Measurements from ENCODE around the gene TPX2. TPM values are rescaled to one million over a fixed set of nuclear protein-coding genes. Genes with fewer than 3 reads are reported as not detected.

Gene TPX2
- total RNA-seq, 2 donors from 2014 or later: not detected

DNA sequence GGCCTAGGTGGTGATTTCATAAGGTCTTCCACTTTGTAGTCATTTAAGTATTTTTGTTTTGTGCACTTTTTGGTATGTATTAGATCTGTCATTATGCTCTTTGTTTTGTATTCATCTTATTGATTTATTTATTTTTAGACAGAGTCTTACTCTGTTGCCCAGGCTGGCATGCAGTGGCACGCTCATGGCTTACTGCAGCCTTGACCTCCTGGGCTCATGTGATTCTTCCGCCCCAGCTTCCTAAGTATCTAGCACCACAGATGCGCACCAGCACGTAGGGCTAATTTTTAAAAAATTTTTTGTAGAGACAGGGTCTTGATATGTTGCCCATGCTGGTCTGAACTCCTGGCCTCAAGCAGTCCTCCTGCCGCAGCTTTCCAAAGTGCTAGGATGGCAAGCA lies 30.6 kb downstream of the TPX2 start:
- no peak overlapping the region for H3K4me3 ChIP-seq
- WGBS, 2 donors: 94 to 97% methylated on average over 5 of the region's 5 CpGs
- no peaks in the 10 kb centered on the region for H3K27me3 ChIP-seq
- intact Hi-C loops (cut with DNase I): no loop called here
- TF ChIP-seq, protein P1, sequence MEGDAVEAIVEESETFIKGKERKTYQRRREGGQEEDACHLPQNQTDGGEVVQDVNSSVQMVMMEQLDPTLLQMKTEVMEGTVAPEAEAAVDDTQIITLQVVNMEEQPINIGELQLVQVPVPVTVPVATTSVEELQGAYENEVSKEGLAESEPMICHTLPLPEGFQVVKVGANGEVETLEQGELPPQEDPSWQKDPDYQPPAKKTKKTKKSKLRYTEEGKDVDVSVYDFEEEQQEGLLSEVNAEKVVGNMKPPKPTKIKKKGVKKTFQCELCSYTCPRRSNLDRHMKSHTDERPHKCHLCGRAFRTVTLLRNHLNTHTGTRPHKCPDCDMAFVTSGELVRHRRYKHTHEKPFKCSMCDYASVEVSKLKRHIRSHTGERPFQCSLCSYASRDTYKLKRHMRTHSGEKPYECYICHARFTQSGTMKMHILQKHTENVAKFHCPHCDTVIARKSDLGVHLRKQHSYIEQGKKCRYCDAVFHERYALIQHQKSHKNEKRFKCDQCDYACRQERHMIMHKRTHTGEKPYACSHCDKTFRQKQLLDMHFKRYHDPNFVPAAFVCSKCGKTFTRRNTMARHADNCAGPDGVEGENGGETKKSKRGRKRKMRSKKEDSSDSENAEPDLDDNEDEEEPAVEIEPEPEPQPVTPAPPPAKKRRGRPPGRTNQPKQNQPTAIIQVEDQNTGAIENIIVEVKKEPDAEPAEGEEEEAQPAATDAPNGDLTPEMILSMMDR (IDR thresholded peaks at IDR 0.05): no peak
- TF ChIP-seq POLR2A (IDR thresholded peaks at IDR 0.05): no peak
- no peak for ATAC-seq
- H3K4me1 ChIP-seq: no peaks in the 10 kb centered on the region
- no peak overlapping the region for H3K27ac ChIP-seq
- no peaks in the 10 kb centered on the region for H3K36me3 ChIP-seq (replicated peaks in 1 of 2; ENCODE audit: insufficient read depth in 1 of 2, low read depth in 2 of 2)
- DNase-seq: no peak
- no peaks in the 10 kb centered on the region for H3K9me3 ChIP-seq

DNA sequence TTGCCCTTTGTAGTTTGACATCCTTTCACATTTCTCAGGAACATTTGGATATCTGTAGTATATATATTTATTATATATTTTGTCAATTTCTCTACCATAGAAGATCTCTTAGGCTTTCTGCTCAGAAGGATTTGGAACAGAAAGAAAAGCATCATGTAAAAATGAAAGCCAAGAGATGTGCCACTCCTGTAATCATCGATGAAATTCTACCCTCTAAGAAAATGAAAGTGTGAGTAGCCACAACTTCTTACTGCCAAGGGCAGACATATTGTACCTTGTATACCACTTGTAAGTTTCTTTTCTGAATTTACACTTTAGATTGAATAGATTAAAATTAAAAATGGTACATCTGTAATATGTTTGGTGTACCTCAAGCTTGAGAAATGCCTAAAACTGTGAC lies 31.2 kb downstream of the TPX2 start:
- no peaks in the 10 kb centered on the region for H3K27me3 ChIP-seq
- ATAC-seq: no peak
- TF ChIP-seq, protein P1 (IDR thresholded peaks at IDR 0.05): no peak
- TF ChIP-seq POLR2A (IDR thresholded peaks at IDR 0.05): no peak
- H3K4me3 ChIP-seq: no peak overlapping the region
- no peaks in the 10 kb centered on the region for H3K4me1 ChIP-seq
- H3K36me3 ChIP-seq (replicated peaks in 1 of 2; ENCODE audit: insufficient read depth in 1 of 2, low read depth in 2 of 2): no peaks in the 10 kb centered on the region
- intact Hi-C loops (cut with DNase I): no loop called here
- no peak overlapping the region for H3K27ac ChIP-seq
- no peaks in the 10 kb centered on the region for H3K9me3 ChIP-seq
- WGBS, 2 donors: 85 to 91% methylated on average over 1 of the region's 1 CpG
- DNase-seq: no peak

DNA sequence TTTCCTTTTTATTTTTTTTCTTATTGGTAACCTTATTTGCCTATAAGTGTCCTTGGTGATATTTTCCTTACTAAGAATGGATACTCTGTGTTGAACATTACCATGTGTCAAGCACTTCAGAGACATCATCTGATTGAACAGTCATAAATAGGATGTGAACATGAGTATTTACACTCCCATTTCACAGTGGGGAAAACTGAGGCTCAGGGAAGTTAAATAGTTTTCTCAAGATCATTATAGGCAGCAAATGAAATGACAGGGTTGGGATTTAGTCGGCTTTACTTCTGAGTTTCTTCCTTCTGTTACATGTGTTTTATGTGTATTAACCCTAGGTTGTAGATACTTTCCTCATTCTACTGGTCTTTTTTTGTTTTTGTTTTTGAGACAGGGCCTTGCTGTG lies 35.3 kb downstream of the TPX2 start:
- no peaks in the 10 kb centered on the region for H3K27me3 ChIP-seq
- no peaks in the 10 kb centered on the region for H3K36me3 ChIP-seq (replicated peaks in 1 of 2; ENCODE audit: insufficient read depth in 1 of 2, low read depth in 2 of 2)
- H3K4me3 ChIP-seq: no peak overlapping the region
- ATAC-seq: no peak
- no peaks in the 10 kb centered on the region for H3K9me3 ChIP-seq
- TF ChIP-seq, protein P1 (IDR thresholded peaks at IDR 0.05): no peak
- TF ChIP-seq POLR2A (IDR thresholded peaks at IDR 0.05): no peak
- intact Hi-C loops (cut with DNase I): no loop called here
- H3K27ac ChIP-seq: no peak overlapping the region
- no peaks in the 10 kb centered on the region for H3K4me1 ChIP-seq
- WGBS, 2 donors: 100% methylated on average over 1 of the region's 1 CpG
- no peak for DNase-seq

DNA sequence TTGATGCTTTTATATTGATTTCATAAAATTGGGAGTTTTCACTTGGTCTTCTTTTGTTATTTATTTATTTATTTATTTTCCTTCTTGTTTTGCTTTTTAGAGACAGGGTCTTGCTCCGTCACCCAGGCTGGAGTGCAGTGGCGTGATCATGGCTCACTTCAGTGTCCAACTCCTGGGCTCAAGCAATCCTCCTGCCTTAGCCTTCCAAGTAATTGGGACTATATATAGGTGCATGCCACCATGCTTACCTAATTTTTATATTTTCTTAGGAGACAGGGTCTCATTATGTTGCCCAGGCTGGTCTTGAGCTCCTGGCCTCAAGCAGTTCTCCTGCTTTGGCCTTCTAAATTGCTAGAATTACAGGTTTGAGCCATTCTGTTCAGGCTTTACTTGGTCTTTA lies 41.7 kb downstream of the TPX2 start:
- no peak for ATAC-seq
- H3K36me3 ChIP-seq (replicated peaks in 1 of 2; ENCODE audit: insufficient read depth in 1 of 2, low read depth in 2 of 2): no peaks in the 10 kb centered on the region
- TF ChIP-seq POLR2A (IDR thresholded peaks at IDR 0.05): no peak
- TF ChIP-seq, protein P1 (IDR thresholded peaks at IDR 0.05): no peak
- intact Hi-C loops (cut with DNase I): no loop called here
- no peak for DNase-seq
- no peaks in the 10 kb centered on the region for H3K4me1 ChIP-seq
- 95% methylated on average over 2 of the region's 2 CpGs for whole genome bisulfite sequencing, 2 donors
- no peaks in the 10 kb centered on the region for H3K27me3 ChIP-seq
- no peak overlapping the region for H3K4me3 ChIP-seq
- H3K9me3 ChIP-seq: no peaks in the 10 kb centered on the region
- H3K27ac ChIP-seq: no peak overlapping the region

DNA sequence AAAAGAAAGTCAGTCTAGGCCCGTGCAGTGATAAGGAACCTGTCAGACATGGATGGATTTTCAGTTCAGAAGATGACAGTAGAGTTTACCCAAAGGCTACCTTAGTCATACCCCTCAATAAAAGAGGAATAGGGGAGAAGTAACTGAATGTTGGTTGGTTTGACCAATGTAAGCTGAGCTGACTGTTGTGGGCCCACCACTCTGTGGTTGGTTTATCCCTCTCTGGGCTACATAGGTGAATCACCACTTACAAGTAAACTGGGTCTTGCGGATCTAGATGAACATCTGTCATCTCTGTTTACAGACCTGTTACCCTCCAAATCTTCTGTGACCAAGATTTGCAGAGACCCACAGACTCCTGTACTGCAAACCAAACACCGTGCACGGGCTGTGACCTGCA lies 42.9 kb downstream of the TPX2 start:
- ATAC-seq (no peak), DNase-seq (no peak)
- Histone ChIP-seq H3K4me1 (no peaks in the 10 kb centered on the region), H3K27ac (no peak overlapping the region), H3K9me3 (no peaks in the 10 kb centered on the region), H3K27me3 (no peaks in the 10 kb centered on the region), H3K4me3 (no peak overlapping the region), H3K36me3 (replicated peaks in 1 of 2; ENCODE audit: insufficient read depth in 1 of 2, low read depth in 2 of 2) (no peaks in the 10 kb centered on the region)
- no peak for TF ChIP-seq POLR2A (IDR thresholded peaks at IDR 0.05)
- TF ChIP-seq, protein P1 (IDR thresholded peaks at IDR 0.05): no peak
- intact Hi-C loops (cut with DNase I): no loop called here
- WGBS, 2 donors: 95 to 97% methylated on average over 4 of the region's 4 CpGs
